ENCODE data around the gene EOLA2.

- TF ChIP-seq POLR2AphosphoS5 (IDR thresholded peaks at IDR 0.05; ENCODE audit: insufficient read depth, low read depth, low read length) (no peak), CTCF (IDR thresholded peaks at IDR 0.05; ENCODE audit: extremely low read depth in 1 of 2, insufficient read depth in 1 of 2, low read depth in 1 of 2, low read length in 2 of 2) (no peak), MAX (IDR thresholded peaks at IDR 0.05; ENCODE audit: insufficient read depth, insufficient read length) (no peak)
These were observed 39.7 kb downstream of the EOLA2 start for GRCh38 chrX:149898554-149898953.
